NOMO-1 treated with dmso at 0.1 percent for 144 hours (cell line): ENCODE measurements around the gene PRR9.

ENCODE experiments used
- DNase-seq: peaks from one replicate; lab custom pipeline; 2025; ENCODE audit not compliant: unreplicated experiment; lab: John Stamatoyannopoulos, UW

The PRR9 gene

DNA sequence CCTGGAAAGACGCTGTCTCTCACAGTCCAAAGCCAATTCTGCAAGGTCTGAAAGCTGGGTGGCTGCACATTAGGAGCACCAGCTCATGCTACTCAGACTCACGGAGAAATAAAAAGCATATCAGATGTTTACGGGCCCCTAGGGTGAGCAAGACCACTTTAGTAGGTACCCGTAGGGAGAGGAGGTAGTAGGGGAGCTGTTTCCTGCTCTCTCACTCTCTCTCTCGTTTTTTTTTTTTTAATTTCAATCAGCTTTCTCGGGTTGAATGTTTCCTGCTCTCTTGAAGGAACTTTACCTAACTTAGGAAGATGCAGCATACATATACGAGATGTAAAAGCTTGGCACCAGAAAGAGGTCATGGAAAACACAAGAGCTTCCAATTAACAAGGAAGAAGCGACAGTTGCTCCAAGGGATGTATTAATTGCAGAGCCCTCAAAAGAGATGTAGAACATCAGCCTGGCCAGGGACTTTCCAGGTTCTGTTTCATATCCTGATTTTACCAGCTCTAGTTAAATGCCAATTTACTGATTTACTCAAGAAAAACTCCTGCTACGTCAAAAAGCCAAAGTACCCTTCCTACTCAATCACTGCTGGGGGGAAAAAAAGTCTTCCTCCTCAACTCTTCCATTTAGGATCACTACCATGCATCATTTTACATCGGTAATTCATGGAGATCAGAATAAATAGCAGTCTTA is 45.2 kb downstream of the PRR9 start:
- no peak for DNase-seq

DNA sequence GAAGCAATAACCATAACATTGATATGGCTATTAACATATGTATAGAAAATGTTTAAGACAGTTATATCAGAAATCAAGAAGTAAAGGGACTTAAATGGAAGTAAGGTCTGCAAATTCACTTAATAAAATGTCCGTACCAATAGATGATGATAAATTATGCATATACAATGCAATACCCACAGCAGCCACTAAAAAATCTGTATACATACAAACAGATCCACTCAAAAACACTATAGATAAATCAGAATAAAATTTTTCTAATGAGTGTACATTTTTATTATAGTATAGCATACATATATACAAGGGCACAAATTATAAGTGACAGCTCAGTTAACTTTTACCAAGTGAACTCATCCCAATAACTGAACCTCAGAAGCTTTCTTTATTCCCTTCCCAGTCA is 48.1 kb downstream of the PRR9 start:
- no peak for DNase-seq
